Breast epithelium (tissue), 3 donors: ENCODE results near the gene FOXN3.

ENCODE experiments used
- POLR2A ChIP-seq: fragments of 450-650 bp; IDR thresholded peaks from one replicate; pipeline ENCODE4 v1.6.1; 2016; ENCODE audit warnings: antibody characterized with exemption, mild to moderate bottlenecking, moderate library complexity
- TF ChIP-seq, protein P1 (sequence below), 3 donors: fragments of 450-650 bp; IDR thresholded peaks; one replicate each; pipeline ENCODE4 v1.5.1; 2016 to 2017; ENCODE audit warnings: antibody characterized with exemption in 3 of 3, mild to moderate bottlenecking in 3 of 3, moderate library complexity in 3 of 3

DNA sequence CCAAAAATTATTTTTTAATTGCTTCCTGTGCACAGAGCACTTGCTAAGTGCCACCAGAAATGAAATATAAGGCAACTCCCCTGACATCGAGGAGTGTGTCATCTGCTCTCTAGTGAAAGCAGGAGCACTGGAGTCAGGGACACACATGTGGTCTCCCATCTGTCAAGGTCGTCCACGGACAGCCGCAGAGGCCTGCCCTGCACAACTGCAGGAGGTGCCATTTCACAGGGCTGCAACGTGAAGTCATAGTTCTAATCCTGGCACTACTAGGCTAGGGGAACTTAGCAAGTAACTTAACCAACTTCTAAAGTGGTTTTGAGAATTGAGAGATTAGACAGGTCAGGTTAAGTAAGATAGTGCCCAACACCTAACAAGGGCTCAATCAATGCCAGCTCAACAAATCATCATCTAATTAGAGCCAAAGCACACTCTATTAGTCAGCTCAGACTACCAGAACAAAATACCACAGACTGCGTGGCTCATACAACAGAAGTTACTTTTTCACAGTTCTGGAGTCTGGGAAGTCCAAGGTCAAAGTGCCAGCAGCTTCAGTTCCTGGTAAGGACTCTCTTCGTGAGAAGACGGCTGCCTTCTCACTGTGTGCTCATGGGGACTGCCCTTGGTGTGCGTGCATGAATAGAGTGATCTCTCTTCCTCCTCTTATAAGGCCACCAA, 30.7 kb downstream of the FOXN3 start:
- TF ChIP-seq, protein P1, sequence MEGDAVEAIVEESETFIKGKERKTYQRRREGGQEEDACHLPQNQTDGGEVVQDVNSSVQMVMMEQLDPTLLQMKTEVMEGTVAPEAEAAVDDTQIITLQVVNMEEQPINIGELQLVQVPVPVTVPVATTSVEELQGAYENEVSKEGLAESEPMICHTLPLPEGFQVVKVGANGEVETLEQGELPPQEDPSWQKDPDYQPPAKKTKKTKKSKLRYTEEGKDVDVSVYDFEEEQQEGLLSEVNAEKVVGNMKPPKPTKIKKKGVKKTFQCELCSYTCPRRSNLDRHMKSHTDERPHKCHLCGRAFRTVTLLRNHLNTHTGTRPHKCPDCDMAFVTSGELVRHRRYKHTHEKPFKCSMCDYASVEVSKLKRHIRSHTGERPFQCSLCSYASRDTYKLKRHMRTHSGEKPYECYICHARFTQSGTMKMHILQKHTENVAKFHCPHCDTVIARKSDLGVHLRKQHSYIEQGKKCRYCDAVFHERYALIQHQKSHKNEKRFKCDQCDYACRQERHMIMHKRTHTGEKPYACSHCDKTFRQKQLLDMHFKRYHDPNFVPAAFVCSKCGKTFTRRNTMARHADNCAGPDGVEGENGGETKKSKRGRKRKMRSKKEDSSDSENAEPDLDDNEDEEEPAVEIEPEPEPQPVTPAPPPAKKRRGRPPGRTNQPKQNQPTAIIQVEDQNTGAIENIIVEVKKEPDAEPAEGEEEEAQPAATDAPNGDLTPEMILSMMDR (IDR thresholded peaks at IDR 0.05) = no peak
- no peak for TF ChIP-seq POLR2A
